ELR (cell line): ENCODE results near the gene FNDC3B.

Experiments
- DNase-seq: peaks from one replicate; pipeline ENCODE4 v3.0.0-alpha.2; 2015; ENCODE audit warnings: low read depth

FNDC3B gene

GRCh38 chr3:172153335-172153861, 114.0 kb downstream of the FNDC3B start:
- DNase-seq = peak; percentile 98

- DNase-seq = no peak
Measured at GRCh38 chr3:172154768-172155664, 115.6 kb downstream of the FNDC3B start.

GRCh38 chr3:172155897-172156585, 116.7 kb downstream of the FNDC3B start:
- no peak for DNase-seq

- no peak for DNase-seq
Measured at GRCh38 chr3:172156586-172156955, 117.2 kb downstream of the FNDC3B start.

- DNase-seq = no peak
Measured at GRCh38 chr3:172157564-172158258, 118.3 kb downstream of the FNDC3B start.

GRCh38 chr3:172158741-172159140, 119.4 kb downstream of the FNDC3B start:
- DNase-seq = no peak

- no peak for DNase-seq
Measured at GRCh38 chr3:172159376-172159775, 120.0 kb downstream of the FNDC3B start.

- no peak for DNase-seq
Measured at GRCh38 chr3:172159962-172160538, 120.7 kb downstream of the FNDC3B start.

- no peak for DNase-seq
Measured at GRCh38 chr3:172161133-172161789, 121.9 kb downstream of the FNDC3B start.

GRCh38 chr3:172161959-172162358, 122.6 kb downstream of the FNDC3B start:
- no peak for DNase-seq

GRCh38 chr3:172163320-172163719, 123.9 kb downstream of the FNDC3B start:
- DNase-seq = no peak

- no peak for DNase-seq
Measured at GRCh38 chr3:172164620-172165362, 125.4 kb downstream of the FNDC3B start.

- DNase-seq = no peak
Measured at GRCh38 chr3:172166261-172166660, 126.9 kb downstream of the FNDC3B start.

GRCh38 chr3:172166890-172167289, 127.5 kb downstream of the FNDC3B start:
- DNase-seq = no peak

GRCh38 chr3:172167892-172168648, 128.7 kb downstream of the FNDC3B start:
- peak; percentile 29 for DNase-seq

- no peak for DNase-seq
Measured at GRCh38 chr3:172170073-172170709, 130.8 kb downstream of the FNDC3B start.

- DNase-seq = no peak
Measured at GRCh38 chr3:172170841-172171240, 131.5 kb downstream of the FNDC3B start.

- DNase-seq = no peak
Measured at GRCh38 chr3:172171396-172172075, 132.2 kb downstream of the FNDC3B start.
